Inflammatory macrophage treated with lipopolysaccharide for 4 hours (primary cell): ENCODE data around the gene FAM13C.
A peak's percentile ranks its signal among the peaks of the same experiment; 100 is the strongest.
"Not testable (repeated sequence)": the region's sequence is repeated elsewhere in the genome, so short reads cannot be mapped to it uniquely, and the experiment has no call there.

Experiments
- DNase-seq: peaks from one replicate; pipeline ENCODE4 v3.0.0-alpha.2; 2020

The FAM13C gene

GRCh38 chr10:59272061-59272460 lies 90.3 kb downstream of the FAM13C start:
- no peak for DNase-seq

DNA sequence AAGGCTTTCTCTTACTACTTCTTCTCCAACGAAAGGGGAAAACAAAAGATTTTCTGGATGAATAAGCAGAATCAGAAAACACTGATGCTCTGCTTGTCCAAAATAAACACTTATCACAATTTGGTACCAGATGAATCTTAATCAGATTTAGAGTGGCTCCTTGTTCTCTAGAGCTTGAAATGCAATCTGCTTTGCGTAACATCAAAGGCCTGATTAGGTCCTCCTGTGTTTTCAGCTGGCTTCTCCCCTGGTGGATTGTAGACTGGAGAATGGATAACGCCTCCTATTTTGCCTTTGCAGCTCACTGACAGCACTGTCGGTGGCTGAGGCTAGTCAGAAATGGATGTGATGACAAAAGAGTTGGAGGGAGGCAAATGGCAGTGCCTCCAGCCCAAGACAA lies 91.2 kb downstream of the FAM13C start:
- no peak for DNase-seq

- DNase-seq = no peak
Measured at GRCh38 chr10:59270492-59270891, 91.9 kb downstream of the FAM13C start.

DNA sequence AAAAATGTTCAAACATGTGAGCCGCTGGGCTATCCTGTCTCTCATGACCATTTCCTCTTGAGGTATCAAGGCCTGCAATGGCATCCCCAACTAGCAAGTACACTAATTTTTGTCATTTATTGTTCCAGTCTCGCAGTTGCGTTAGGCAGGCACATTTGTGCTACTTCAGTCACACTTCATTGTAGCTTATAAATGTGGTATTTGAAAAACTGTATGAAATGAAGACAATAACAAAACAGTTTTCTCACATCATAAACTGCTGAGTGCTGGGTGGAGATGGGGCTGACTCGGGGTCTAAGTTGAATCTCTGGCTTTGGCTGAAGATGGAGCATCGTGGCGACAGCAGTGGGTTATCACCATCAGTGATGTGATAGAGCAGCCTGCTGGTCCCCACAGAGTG lies 92.7 kb downstream of the FAM13C start:
- no peak for DNase-seq

GRCh38 chr10:59268460-59268859 lies 93.9 kb downstream of the FAM13C start:
- no peak for DNase-seq

DNA sequence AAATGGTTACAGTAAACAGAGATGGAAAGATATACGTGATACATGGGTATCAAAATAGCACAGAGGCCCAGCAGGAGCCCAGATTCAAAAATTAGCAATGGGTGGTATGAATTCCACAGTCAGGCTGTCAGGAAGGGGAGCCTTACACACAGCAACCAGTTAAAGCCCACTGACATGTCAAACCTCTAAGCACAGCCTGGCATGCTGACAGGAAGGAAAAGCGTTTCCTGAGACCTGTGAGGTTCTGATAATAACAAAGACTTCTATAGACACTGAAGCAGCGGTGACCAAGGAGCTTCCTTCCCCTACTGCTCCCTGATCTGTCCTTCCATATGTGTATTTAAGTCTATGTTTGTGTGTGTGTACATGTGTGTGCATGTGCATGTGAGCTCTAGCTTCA lies 96.0 kb downstream of the FAM13C start:
- DNase-seq = no peak

DNA sequence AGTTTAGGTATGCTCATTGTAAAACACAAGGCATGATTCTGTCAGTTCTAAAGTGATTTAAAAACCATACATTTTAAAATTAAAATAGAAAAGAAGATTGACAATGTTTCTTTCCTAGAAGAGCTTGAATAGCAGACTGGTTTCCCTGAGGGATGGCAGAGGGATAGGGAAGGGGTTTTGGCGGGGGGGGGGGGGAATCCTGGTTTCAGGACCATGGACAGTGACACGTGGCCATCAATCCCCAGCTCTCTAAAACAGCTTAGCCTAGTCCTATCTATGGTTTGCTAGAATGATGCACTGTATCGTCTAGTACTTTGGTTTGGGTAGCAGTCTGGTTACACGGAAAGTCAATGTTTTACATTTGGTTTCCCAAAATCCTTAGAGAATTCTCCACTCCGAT lies 97.2 kb downstream of the FAM13C start:
- DNase-seq = no peak

- no peak for DNase-seq
Measured at GRCh38 chr10:59258890-59259289, 103.5 kb downstream of the FAM13C start.

- DNase-seq = no peak
Measured at GRCh38 chr10:59257224-59257623, 105.1 kb downstream of the FAM13C start.

GRCh38 chr10:59255463-59255862 lies 106.9 kb downstream of the FAM13C start:
- no peak for DNase-seq

DNA sequence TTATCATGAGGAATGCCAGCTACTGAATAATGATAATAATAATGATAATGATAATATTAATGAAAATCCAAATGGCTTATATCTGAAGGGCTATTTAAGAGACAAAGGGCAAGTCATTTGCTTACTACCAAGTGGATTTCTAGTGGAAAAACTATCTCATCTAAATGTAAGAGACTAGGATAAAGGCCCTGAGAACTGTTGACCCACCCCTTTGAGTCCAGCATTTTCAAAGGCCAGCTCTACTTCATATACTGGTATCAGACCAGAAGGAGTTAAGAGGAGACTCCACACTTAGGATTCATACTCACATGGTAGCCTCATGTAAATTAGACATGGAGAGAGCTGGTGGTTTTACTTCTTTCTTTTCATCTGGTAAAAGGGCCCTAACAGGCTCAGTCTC lies 109.9 kb downstream of the FAM13C start:
- no peak for DNase-seq

DNA sequence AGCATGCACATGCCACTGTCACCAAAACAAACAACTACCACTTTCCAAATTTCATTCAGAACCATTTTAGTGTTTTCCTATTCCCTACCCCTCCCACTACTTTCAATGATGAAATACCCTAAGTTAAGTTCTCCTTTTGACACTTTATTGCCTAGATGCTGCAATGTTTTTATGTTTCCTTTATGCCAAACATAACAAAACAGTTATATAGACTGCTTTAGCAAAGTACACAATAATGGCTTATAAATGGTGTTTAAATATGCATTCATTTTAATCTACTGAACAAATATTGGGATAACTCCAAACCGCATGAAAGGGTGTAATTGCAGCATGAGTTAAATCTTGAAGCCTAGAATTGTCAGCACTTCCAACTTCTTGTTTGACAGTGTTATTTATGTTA lies 116.7 kb downstream of the FAM13C start:
- DNase-seq = peak; percentile 58

GRCh38 chr10:59244871-59245270 lies 117.5 kb downstream of the FAM13C start:
- DNase-seq = no peak

DNA sequence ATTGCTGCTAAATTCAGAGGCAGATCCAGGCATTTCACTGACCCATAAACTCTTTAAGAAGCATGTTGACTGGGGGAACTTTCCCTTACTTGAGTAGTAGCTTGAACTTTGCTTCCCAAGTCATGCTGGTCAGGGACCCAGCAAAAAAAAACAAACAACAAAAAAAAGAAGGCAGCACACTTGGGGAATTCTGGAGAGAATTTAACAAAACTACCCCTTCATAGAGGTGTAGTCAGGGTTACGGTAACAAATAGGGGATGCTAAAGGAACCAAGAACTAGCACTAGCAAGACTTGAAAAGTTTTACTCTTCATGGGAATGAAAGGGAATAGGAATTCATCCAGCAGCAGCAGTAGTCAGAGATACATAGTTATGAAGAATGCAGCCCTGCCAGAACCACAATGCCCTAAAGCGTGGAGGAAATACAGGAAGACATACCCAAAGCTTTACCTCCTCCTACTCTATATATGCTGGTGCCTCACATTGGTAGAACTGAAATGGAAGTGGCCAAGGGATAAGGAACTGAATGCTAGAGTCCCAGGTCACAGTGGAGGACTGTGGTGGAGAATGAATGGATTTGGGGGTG lies 118.6 kb downstream of the FAM13C start:
- DNase-seq = no peak

DNA sequence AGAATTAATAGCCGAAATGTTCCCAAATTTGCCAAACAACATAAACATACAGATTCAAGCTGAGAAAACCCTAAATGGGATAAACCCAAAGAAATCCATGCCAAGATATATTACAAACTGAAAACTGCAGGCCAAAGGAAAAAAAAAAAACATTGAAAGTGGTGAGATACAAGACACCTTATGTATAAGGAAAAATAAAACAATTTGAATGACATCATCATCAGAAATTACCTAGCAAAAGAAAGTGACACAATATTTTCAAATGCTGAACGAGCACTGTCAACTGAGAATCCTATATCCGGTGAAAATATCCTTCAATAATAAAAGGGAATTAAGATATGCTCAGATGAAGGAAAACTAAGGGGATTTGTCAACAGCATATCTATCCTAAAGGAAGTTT lies 119.4 kb downstream of the FAM13C start:
- no peak for DNase-seq

GRCh38 chr10:59242057-59242456 lies 120.3 kb downstream of the FAM13C start:
- no peak for DNase-seq

DNA sequence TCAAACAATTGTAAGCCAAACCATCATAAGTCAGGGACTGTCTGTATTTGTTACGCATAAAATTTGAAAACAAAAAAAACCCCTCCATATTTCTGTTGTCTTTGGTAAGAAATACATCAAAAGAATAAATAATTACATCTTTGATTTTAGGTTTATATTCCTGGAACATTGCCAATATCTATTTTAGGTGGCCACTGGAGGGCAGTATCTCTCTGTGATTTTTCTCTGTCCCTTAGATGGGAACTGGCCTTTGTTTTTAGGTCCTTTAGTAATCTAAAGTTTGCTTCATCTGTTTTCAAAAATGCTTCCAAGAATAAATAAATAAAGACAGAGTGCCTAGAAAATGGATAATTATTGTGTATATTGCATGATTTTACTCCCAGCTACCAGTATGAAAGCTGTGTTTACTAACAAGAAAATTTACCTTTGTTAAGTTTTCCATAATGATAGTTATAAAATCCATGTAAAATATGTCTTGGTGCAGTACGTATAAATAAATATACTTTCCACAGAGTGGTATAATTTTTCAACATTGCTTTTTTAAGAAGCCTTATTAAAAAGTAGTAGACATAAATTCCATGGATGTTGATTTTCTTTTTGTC lies 121.7 kb downstream of the FAM13C start:
- DNase-seq = peak; percentile 39

- DNase-seq = not testable (repeated sequence)
Measured at GRCh38 chr10:59239108-59239507, 123.2 kb downstream of the FAM13C start.

DNA sequence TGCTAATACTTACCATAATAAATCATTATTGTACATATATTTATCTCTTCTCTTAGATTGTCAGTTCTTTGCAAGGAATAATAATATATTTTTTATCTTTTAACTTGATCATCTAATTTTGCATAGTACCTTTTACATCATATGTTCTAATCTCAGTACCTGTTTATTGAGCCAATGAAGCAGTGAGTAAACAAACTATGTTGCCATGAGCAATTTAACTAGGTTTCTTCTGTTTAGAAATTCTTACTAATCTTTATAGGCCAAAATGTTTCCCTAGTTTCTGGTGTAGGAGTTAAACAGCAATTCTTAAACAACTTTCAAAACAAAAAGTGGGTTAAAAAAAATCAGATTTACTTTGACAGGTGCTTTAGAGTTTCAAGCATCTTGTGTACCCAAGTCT lies 124.6 kb downstream of the FAM13C start:
- DNase-seq = no peak

GRCh38 chr10:59236064-59236697 lies 126.2 kb downstream of the FAM13C start:
- no peak for DNase-seq

- peak; percentile 10 for DNase-seq
Measured at GRCh38 chr10:59234816-59235429, 127.4 kb downstream of the FAM13C start.

DNA sequence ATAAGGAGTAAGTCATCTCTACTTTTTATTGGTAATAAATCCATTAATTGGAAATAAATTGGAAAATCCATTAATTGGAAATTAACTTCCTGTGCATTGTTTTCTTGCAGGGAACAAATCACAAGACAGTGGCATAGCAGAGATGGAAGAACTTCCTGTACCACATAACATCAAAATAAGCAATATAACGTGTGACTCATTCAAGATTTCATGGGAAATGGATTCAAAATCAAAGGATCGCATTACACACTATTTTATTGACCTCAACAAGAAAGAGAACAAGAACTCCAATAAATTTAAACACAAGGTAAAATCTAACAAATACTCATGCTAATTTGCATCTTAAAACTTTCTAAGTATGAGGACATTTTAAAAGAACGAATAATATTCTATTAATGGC lies 128.2 kb downstream of the FAM13C start:
- DNase-seq = no peak

DNA sequence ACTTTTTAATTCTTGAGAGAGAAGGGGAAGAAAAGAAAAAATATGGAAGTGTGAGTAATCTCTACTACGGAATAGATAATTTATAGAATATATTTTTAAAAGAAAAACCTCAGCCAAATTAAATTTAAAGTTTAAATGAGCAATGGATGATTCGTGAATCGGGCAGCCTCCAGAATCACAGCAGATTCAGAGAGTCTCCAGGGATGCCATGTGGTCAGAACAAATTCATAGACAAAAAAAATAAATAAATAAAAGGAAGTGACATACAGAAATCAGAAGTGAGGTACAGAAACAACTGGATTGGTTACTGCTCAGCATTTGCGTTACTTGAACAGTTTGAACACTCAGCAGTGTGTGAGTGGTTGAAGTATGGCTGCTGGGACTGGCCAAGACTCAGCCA lies 132.9 kb downstream of the FAM13C start:
- no peak for DNase-seq

- DNase-seq = no peak
Measured at GRCh38 chr10:59227136-59227673, 135.1 kb downstream of the FAM13C start.
